Endometrial microvascular endothelial cells (primary cell): Measurements from ENCODE around the gene RPL19. TPM values are rescaled to one million over a fixed set of nuclear protein-coding genes. Genes with fewer than 3 reads are reported as not detected.
"Not testable (repeated sequence)": the region's sequence is repeated elsewhere in the genome, so short reads cannot be mapped to it uniquely, and the experiment has no call there.

Experiments
- in situ Hi-C: cut with HindIII; loops from 2 replicates; pipeline ENCODE4 v1.10.0; 2017; ENCODE audit warnings: low sequenced_read_pairs, low pct_unique_long_range_greater_than_20kb; ENCODE audit errors: inconsistent ontology term
- total RNA-seq: library from RNA; depleted of rRNA; stranded (reverse); fragments of >200 nt; gene quantifications from one replicate; pipeline ENCODE4 v1.2.3, GENCODE V29; 2015; ENCODE audit errors: inconsistent ontology term

The RPL19 gene
- total RNA-seq, 1 donor from 2014 or later: 2,444 TPM

DNA sequence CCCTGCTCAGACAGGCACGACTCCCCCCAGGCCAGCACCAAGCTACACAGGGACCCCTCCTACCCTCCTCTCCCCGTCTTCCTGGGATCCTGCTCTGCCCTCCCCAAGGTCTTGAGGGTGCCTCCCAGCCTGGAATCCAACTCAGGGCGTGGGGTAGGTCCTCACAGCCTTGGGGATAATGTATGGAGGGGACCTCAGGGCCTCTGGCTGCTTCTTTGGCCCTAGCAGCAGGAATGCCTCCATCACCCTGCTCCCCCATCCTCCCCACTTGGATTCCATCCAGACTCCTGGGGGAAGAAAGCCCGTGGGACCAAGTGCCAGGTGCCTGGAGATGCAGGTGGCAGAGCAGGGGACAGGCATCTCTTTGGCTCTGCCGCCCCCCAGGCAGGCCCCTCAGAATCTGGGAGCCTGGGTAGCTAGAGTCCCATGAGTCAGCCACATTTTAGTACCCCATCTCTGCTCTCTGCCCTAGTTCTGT is 36.4 kb downstream of the RPL19 start:
- in situ Hi-C loops: no loop called here

DNA sequence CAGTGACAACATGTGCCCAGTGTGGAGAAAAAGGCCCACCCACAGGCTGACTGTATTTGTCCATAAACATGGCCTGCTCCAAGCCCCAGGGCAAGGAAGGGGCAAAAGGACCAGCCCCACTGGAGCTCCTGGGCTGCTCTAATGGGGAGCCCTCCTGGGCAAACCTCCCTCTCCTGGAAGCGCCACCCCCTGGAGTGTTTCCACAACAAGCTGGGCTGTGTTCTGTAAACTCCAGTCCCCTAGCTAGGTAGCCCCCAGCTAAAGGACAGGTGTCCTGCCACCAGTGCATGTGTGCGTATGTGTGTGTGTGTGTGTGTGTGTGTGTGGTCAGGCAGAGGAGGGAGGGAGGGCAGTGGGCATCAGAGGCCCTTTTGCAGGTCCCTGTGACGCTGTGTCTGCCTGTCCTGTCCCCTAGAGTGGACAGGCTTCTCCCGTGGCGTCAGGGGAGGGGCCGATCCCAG is 36.9 kb downstream of the RPL19 start:
- in situ Hi-C loops: no loop called here

DNA sequence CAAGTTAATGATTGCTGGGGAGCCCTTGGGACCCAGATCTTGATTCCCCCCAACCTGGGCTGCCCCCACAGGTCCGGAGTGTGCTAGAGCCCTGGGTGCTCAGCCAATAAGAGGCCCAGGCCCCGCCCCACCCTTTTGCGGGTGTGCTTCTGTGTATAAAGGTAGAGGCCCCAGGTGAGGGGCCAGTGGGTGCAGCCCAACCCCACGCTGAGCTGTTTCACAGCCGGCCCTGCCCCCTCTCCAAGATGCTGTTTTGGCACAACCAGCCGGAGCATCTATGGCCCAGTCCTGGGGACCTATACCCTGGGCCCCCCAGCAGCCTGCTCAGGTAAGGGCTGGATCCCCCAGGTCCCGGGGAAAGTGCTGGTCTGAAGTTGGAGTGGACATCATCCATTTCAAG is 37.5 kb downstream of the RPL19 start:
- in situ Hi-C loops: no loop called here

DNA sequence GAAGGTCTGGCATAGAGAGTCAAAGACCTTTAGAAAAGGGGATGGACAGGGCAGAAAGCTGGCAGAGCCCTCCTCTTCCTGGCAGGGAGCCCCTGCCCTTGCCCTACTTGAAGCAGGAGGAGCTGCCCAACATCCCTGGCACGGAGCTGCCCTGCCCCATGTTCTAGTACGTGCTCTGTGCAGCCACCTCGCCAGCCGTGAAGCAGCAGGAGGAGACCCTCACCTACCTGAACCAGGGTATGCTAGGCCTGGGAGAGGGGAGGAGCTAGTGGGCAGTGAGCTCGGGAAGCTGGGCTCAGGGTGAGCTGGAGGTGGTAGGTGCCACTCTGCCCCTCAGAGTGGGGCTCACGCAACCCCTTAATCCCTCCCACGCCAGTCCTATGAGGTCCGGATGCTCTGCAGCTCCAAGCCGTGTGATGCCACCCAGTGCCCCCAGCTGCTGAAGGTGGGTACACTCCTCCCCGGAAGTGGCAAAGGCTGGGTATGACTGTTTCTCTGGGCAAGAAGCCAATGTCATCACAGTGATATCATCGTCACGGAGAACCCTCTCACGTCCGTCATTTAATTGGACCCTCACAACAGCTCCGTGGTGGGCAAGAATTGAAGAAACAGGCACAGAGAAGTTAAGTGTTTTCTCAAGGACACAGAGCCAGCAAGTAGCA is 38.4 kb downstream of the RPL19 start:
- in situ Hi-C loops: no loop called here

DNA sequence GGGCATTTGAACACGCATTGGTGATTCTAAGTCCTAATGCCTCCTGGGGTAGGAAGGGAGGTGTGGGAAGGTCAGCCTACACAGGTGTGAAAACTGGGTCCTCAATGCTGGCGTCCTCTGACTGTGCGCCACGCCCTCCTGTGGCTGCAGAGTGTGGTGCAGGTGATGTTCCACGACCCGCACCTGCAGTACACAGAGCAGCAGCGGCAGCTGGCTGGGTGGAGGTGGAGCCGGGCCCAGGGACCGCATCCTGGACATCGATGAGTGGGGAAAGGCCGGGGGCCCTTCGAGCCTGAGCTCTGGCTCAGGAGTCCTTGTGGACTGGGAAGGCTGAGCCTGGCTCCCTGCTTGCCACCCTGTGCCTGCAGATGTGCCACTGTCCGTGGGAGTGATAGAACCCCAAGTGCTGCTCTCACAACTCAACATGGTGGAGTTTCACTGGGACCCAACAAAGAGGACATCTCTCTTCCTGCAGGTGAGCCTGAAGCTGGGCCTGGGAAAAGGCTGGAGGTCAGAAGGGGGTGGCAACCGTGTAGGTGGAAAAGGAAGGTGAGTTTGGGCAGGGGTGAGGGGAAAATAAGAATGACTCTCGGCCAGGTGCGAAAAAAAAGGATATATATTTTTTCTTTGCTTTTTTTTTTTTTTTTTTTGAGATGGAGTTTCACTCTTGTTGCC is 39.7 kb downstream of the RPL19 start:
- in situ Hi-C loops: no loop called here

DNA sequence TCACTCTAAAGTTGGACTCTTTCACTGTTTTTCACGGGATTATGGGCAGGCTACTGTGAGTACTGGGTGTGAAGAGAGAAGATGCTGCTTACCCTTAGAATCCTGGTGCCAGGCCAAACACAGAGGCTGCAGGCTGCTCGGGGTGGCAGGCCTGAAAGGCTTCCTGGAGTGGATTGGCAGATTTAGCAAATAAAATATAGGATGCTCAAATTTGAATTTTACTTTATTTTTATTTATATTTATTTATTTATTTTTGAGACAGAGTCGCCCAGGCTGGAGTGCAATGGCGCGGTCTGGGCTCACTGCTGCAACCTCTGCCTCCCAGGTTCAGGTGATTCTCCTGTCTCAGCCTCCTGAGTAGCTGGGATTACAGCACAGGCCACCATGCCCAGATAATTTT is 40.5 kb downstream of the RPL19 start:
- in situ Hi-C loops: no loop called here

DNA sequence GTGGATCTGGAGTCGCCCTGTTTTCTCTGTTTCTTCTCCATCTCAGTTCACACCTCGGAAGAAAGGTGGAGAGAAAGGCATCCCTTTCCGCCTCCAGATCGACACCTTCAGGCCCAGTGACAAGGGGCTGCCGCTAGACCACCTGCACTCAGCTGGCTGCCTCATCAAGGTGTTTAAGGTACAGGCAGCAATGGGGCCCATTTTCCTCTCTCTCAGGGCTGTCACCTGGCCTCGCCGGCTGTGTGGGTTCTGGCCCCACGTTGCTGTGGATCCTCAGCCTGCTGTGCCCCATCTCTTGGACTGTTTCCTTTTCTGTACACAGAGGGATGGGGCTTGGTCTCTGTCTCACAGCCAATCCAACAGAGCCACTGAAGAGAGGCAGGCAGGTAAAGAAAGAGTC is 43.1 kb downstream of the RPL19 start:
- in situ Hi-C loops: no loop called here

DNA sequence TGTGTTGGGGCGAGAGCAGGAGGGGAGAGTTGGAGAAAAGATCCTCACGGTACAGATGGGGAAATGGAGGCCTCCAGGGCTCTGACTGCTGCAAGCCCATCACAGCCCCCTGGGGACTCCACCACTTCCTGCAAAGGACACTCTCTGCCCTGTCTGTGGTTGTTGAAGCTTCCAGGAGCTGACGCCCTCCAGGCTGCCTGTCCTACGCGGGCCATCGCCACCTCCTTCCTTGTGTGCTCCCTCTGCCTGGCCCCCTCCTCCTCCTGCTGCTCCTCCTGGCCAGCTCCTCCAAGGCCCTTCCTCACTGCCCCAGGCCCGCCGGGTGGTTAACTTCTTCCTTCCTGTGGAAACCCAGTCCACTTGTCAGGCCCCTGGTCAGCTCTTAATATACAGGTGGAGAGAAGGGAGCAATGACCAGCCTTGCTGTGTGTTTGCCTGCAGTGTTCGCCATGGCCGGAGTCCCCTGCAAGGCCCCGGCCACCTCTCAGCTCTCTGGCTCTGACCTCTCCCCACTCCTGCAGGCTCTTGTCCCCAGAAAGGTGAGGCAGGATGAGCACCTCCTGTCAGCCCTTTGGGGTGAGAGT is 44.0 kb downstream of the RPL19 start:
- in situ Hi-C loops: no loop called here

DNA sequence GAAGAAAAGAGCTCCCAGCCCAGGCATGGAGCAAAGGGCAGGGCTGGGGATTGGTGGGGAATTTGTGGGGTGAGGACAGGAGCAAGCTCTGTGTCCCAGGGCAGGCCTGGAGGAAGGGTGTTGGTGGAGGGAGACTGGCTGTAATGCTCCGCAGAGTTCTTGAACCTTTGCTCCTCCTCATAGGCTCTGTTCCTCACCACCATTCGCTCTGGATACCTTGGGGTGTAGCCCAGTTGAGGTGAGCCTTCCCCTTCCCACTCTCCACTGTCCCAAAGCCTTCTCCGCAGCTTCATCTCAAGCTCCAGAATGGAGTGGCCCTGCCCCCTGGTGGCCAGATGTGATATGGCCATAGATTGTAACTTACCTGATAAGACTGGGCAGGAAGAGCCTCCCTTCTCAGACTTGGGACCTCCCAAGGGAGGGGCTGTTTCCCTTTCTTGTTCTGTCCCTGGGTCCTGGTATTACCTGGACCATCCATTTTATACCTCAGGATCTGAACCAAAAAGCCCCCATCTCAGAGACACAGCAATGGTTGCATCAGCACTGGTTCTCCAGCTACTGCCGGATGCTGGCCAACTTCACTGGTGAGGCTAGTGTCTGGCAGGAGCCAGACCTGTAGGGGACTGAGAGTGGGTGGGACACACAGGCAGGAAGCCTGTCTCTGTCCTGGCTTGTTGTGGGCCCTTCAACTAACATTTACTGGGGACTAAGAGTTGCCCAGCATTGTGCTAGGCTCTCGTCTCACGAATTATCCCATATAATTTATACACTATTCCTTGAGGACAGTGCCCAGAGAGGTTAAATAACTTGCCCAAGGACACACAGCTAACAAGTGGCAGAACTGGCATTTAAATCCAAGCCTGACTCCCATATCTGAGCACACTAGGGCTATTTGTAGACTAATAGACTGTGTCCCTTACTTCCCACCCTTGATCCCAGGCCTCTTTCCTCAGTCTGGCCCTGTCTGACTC is 44.8 kb downstream of the RPL19 start:
- in situ Hi-C loops: no loop called here

DNA sequence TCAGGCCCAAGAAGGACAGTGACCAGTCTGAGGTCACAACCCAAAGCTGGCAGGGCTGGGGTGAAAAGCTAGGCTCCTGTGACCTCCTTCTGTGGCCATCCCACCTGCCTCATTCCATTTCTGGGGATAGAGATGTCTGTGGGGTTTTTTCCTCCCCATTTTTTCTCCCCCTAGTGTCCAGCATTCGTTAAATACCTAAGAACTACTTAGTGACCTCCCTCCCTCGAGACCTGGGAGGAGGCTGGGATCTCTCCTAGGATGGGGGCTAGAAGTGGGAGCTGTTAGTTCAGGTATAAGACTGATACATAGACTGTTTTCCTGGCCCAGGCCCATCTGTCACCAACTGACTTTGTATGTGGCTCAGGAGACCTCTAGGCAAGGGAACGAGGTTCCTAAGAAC is 46.2 kb downstream of the RPL19 start:
- in situ Hi-C loops: no loop called here

DNA sequence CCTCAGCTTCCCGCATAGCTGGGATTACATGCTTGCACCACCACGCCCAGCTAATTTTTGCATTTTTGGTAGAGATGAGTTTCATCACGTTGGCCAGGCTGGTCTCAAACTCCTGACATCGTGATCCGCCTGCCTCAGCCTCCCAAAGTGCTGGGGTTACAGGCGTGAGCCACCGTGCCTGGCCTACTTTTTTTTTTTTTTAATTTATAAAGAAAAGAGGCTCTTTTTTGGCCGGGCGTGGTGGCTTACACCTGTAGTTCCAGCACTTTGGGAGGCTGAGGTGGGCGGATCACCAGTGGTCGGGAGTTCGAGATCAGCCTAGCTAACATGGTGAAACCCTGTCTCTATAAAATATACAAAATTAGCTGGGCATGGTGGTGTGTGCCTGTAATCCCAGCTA is 50.0 kb downstream of the RPL19 start:
- in situ Hi-C loops: not testable (repeated sequence)

DNA sequence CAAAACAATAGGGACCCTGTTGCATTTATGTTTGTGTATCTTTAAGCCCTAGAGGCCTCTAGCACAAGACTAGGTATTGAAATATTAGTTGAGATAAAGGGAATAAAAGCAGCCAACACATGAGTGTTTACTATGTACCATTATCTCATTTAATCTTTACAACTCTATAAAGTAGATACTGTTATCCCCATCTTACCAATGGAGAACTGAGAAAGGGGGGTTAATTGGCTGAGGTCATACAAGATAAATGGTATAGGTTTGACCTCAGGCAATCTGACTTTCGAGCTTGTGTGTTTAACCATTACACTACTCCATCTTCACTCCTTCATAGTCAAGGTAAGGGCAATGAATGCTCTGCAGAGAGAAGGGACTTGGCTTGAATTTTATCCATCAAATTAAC is 51.9 kb downstream of the RPL19 start:
- in situ Hi-C loops: no loop called here

DNA sequence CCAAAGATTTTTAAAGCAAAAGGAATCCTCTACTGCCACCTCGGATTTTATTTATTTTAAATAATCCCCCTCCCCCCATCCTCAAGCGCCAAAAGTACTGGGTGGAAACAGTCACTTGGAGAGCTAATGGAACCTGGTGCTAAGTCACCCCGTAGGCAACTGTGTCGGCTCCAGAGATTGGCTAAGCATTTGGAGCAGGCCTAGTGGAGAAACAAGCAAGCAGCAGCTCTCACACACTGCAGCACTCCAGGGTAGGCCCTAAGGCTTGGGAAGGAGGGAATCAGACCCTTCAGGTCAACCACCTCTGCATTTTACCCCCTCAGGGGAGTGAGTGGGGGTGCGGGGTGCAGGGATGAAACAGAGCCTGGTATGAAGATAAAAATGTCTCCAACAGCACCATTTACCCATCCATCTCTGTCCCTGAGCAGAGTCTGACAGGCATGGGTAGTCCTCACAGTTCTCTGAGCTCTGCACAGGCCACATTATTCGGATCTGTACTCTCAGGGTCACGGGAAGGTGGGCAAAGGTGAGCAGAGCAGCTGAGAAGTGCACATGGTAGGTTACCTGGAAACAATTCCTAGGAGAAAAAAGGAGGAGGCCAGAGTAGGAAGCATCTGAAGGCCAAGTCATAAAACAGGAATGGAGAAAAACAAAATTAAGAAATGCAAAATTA is 52.8 kb downstream of the RPL19 start:
- in situ Hi-C loops: no loop called here

Other genes with a start within 250 kb of the RPL19 start
- gene FBXO47, start 232.9 kb upstream of the RPL19 start, total RNA-seq: not detected
- gene PLXDC1, start 48.6 kb upstream of the RPL19 start, total RNA-seq: not detected
- gene ARL5C, start 34.1 kb upstream of the RPL19 start, total RNA-seq: not detected
- gene CACNB1, start 2.6 kb upstream of the RPL19 start, total RNA-seq: 2.7 TPM
- not detected for gene STAC2, start 25.7 kb downstream of the RPL19 start, total RNA-seq
- 12.1 TPM for gene FBXL20, start 201.3 kb downstream of the RPL19 start, total RNA-seq